Activated T-cell treated with anti-CD3 and anti-CD28 coated beads, Interleukin-2, amount 50 U/mL, for 4 hours (primary cell): Measurements from ENCODE around the gene TLK2. TPM values are rescaled to one million over a fixed set of nuclear protein-coding genes. Genes with fewer than 3 reads are reported as not detected.
"Not testable (repeated sequence)": the region's sequence is repeated elsewhere in the genome, so short reads cannot be mapped to it uniquely, and the experiment has no call there.

ENCODE experiments used
- ATAC-seq, 2 donors: fragments of 200-7000 bp; cut with Tn5 transposase; one replicate each; pipeline ENCODE4 v1.10.0; 2021
- DNase-seq: peaks from one replicate; pipeline ENCODE4 v3.0.0-alpha.2; 2020
- H3K27me3 Mint-ChIP-seq: one replicate; pipeline ENCODE4 v1.8.0; 2021; ENCODE audit warnings: low read depth, mixed read lengths
- H3K36me3 Mint-ChIP-seq: one replicate; pipeline ENCODE4 v1.8.0; 2022; ENCODE audit warnings: mixed read lengths; ENCODE audit not compliant: insufficient read depth
- H3K4me1 Mint-ChIP-seq: one replicate; pipeline ENCODE4 v1.8.0; 2021; ENCODE audit warnings: low read depth, mixed read lengths
- H3K4me3 Mint-ChIP-seq: one replicate; pipeline ENCODE4 v1.8.0; 2021; ENCODE audit warnings: mild to moderate bottlenecking, moderate library complexity, mixed read lengths
- H3K9me3 Mint-ChIP-seq: one replicate; pipeline ENCODE4 v1.8.0; 2021; ENCODE audit warnings: mixed read lengths
- total RNA-seq, 3 donors: library from RNA; stranded (reverse); gene quantifications; one replicate each; pipeline ENCODE4 v1.2.1, GENCODE V29; 2021

The TLK2 gene
- total RNA-seq, 3 donors from 2014 or later, result 30.1 to 35.0 (median 33.1) TPM

DNA sequence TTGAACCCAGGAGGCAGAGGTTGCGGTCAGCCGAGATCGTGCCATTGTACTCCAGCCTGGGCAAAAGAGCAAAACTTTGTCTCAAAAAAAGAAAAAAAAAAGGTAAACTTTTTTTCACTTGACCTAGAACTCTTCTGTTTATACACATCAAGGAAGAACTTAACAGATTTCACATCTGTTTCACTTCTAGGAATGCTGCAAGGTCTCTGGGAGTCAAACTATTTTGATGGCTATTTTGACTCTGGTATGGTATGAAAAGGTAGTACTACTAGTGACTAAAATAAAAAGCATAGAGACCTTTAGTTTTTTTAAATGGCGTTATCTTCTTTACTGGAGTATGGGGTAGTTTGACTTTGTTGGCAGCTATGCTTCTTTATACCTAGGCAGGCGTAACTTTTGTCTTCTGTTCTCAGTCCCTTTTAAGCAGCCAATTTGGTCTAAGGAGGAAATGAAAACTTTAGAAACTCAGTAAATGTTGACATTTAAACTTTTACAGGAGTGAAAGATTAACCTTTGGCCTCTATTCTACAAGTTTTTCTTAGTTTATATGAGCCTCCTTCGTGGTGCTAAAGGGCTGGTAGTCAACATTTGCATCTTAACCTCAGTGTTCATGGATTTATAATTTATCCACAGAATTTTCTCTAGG lies 28.7 kb downstream of the TLK2 start:
- not testable (repeated sequence) for DNase-seq, ATAC-seq, H3K9me3 Mint-ChIP-seq, H3K27me3 Mint-ChIP-seq, H3K36me3 Mint-ChIP-seq, H3K4me3 Mint-ChIP-seq
- H3K4me1 Mint-ChIP-seq, result peaks cover 36% of the 10 kb centered on the region

GRCh38 chr17:62510247-62510819 lies 31.7 kb downstream of the TLK2 start:
- H3K27me3 Mint-ChIP-seq, H3K36me3 Mint-ChIP-seq, H3K4me3 Mint-ChIP-seq, DNase-seq, H3K9me3 Mint-ChIP-seq: not testable (repeated sequence)
- peak; percentile 48 to 58 for ATAC-seq
- peaks cover 43% of the 10 kb centered on the region for H3K4me1 Mint-ChIP-seq

GRCh38 chr17:62511014-62511413 lies 32.4 kb downstream of the TLK2 start:
- not testable (repeated sequence) for H3K36me3 Mint-ChIP-seq, DNase-seq, ATAC-seq, H3K9me3 Mint-ChIP-seq, H3K27me3 Mint-ChIP-seq, H3K4me3 Mint-ChIP-seq
- peaks cover 36% of the 10 kb centered on the region for H3K4me1 Mint-ChIP-seq

GRCh38 chr17:62516376-62516775 lies 37.8 kb downstream of the TLK2 start:
- not testable (repeated sequence) for H3K9me3 Mint-ChIP-seq, DNase-seq, ATAC-seq, H3K4me3 Mint-ChIP-seq, H3K27me3 Mint-ChIP-seq
- Mint-ChIP-seq H3K36me3 (peaks cover 11% of the 10 kb centered on the region), H3K4me1 (peaks cover 11% of the 10 kb centered on the region)

- H3K4me1 Mint-ChIP-seq, H3K27me3 Mint-ChIP-seq, H3K9me3 Mint-ChIP-seq, H3K36me3 Mint-ChIP-seq, ATAC-seq, H3K4me3 Mint-ChIP-seq, DNase-seq: not testable (repeated sequence)
Observed at GRCh38 chr17:62521295-62521694, 42.7 kb downstream of the TLK2 start.

- not testable (repeated sequence) for H3K27me3 Mint-ChIP-seq, DNase-seq, H3K9me3 Mint-ChIP-seq, H3K4me1 Mint-ChIP-seq, ATAC-seq, H3K4me3 Mint-ChIP-seq
- peaks cover 15% of the 10 kb centered on the region for H3K36me3 Mint-ChIP-seq
Observed at GRCh38 chr17:62524077-62524476, 45.5 kb downstream of the TLK2 start.

DNA sequence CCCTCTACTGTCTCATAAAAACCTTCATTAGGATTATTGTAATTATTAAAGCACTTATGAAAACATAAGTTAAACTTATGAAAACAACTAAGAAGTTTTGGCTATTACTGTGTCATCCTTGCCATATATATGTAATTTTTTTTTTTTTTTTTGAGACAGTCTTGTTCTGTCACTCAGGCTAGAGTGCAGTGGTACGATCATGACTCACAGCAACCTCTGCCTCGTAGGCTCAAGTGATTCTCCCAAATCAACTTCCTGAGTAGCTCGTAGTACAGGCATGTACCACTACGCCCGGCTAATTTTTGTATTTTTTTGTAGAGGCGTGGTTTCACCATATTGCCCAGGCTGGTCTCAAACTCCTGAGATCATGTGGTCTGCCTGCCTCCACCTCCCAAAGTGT lies 46.7 kb downstream of the TLK2 start:
- H3K4me3 Mint-ChIP-seq, DNase-seq, H3K27me3 Mint-ChIP-seq, H3K9me3 Mint-ChIP-seq, H3K4me1 Mint-ChIP-seq, ATAC-seq: not testable (repeated sequence)
- peaks cover 16% of the 10 kb centered on the region for H3K36me3 Mint-ChIP-seq

DNA sequence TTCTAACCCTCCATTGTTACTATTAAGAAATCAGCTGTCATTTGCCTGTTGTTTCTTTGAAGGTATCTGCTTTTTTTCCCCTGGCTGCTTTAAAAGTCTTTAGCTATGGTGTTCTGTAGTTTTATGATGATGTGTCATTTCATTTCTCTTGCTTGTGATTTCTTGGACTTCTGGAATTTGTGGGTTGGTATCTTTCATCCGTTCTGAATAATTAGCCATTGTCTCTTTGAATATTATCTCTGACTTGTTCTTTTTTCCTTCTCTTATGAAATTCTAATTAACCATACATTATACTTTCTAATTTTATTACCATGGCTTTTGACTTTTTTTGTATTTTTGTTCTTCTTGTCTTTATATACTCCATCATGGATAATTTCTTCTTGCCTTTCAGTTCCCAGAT lies 52.3 kb downstream of the TLK2 start:
- not testable (repeated sequence) for DNase-seq, ATAC-seq, H3K4me3 Mint-ChIP-seq, H3K4me1 Mint-ChIP-seq, H3K27me3 Mint-ChIP-seq, H3K9me3 Mint-ChIP-seq
- peaks cover 27% of the 10 kb centered on the region for H3K36me3 Mint-ChIP-seq

DNA sequence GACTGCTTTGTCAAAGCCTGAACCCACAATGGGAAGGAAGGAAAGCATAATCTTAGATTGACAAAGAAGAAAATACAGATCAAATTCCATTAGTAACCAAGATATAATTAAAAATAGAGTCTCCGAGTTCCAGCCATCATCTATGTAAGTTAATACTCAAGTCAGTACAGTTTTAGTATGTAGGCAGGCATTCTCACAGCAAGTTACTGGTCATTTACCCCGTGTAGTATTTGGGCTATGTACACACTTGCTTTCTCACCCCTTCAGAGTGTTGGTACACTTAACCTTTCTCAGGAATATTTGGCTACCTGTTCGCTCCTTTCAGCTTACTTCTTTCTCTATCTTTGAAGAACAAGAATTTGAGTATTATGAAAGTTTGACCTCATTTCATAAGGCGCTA lies 57.9 kb downstream of the TLK2 start:
- not testable (repeated sequence) for DNase-seq, H3K9me3 Mint-ChIP-seq, H3K27me3 Mint-ChIP-seq, H3K4me3 Mint-ChIP-seq, H3K4me1 Mint-ChIP-seq, ATAC-seq
- H3K36me3 Mint-ChIP-seq, result peaks cover 33% of the 10 kb centered on the region

DNA sequence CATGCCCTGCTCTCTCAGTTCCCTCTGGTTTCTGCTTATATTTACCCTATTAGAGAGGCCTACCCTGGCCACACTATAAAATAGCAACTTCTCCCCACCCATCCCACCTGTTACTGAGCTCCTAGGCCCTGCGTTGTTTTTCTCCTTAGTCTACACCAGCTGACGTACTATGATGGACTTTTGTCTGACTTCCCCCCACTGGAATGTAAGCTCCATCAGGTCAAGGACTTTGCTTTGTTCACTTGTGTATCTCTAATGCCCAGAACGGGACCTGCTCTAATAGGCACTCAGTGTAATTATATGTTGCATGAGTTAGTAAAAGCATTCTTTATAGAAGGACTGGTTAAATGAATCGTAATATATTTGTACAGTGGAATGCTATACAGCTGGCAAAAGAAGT lies 62.4 kb downstream of the TLK2 start:
- ATAC-seq, result not testable (repeated sequence)

GRCh38 chr17:62543278-62543775 lies 64.7 kb downstream of the TLK2 start:
- Mint-ChIP-seq H3K36me3 (peaks cover 39% of the 10 kb centered on the region), H3K4me1 (peaks cover 14% of the 10 kb centered on the region)
- not testable (repeated sequence) for DNase-seq

More for the DNA sequence above, 62.4 kb downstream of the TLK2 start:
- not testable (repeated sequence) for DNase-seq, H3K9me3 Mint-ChIP-seq, H3K27me3 Mint-ChIP-seq, H3K4me3 Mint-ChIP-seq
- Mint-ChIP-seq H3K4me1 (peaks cover 10% of the 10 kb centered on the region), H3K36me3 (peaks cover 44% of the 10 kb centered on the region)

GRCh38 chr17:62546066-62546465 lies 67.4 kb downstream of the TLK2 start:
- not testable (repeated sequence) for H3K4me3 Mint-ChIP-seq, ATAC-seq, H3K27me3 Mint-ChIP-seq, DNase-seq, H3K9me3 Mint-ChIP-seq
- Mint-ChIP-seq H3K36me3 (peaks cover 23% of the 10 kb centered on the region), H3K4me1 (peaks cover 12% of the 10 kb centered on the region)

More at GRCh38 chr17:62543278-62543775, 64.7 kb downstream of the TLK2 start:
- ATAC-seq, H3K27me3 Mint-ChIP-seq, H3K9me3 Mint-ChIP-seq, H3K4me3 Mint-ChIP-seq: not testable (repeated sequence)

DNA sequence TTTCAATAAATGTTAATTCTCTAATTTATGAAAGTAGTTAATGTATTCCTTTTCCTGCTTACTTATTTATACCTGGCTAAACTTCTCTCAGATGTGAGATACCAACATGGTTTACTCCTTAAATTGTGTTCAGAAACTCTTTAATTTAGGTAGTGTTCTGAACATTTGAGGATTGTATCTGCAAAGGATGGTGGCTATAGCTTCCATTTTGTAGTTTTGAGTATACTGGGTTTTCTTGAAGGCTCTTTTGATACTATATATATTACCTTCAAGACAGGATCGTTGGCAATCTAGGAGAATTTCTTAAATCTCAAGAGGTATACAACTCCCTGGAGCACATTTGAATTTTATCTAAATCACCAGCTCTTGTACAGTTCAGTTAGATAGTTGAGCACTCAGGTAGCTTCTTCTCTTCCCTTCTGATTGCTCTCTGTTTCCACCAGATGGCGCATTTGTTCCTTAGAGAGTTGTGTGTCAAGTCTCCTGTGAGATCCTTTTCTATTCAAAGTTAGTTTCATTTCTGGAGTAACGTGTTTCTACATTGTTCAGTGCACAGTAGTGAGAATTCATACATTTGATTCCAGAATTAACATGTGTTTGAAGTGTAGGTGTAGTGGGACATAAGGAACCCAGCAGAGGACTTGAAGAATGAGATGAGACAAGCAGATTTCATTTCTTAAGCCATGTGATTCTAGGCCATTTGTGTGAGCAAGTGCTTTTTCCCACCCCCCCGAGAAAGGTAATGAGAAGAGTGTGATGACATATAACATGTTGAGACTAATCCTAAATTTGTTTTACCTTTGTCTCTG lies 74.4 kb downstream of the TLK2 start:
- H3K9me3 Mint-ChIP-seq, H3K27me3 Mint-ChIP-seq: not testable (repeated sequence)
- peak overlapping the region; percentile 62 for H3K4me3 Mint-ChIP-seq
- ATAC-seq (peak; percentile 91 to 94), DNase-seq (peak; percentile 20)
- peaks cover 14% of the 10 kb centered on the region for H3K4me1 Mint-ChIP-seq
- peaks cover 21% of the 10 kb centered on the region for H3K36me3 Mint-ChIP-seq

DNA sequence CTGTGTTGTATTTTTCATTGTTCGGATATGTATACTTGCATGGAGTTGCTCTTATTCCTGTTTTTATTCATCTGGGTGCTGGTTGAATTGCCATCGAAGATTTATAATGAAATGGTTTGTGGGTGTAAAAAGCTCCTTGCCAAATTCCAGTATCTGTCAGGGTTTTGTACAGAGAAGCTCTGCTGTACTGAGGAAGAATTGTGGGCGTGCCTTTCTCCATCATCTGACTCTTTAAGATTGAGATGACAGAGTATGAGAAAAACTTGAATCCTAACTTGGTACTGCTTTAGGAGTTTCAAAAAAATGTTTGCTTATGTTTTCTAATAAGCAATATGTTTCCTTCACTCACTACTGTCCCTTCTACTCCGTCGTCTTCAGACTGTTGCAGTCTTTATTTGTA lies 78.9 kb downstream of the TLK2 start:
- not testable (repeated sequence) for H3K27me3 Mint-ChIP-seq, H3K9me3 Mint-ChIP-seq, DNase-seq, ATAC-seq, H3K4me3 Mint-ChIP-seq
- H3K4me1 Mint-ChIP-seq, result peaks cover 15% of the 10 kb centered on the region
- H3K36me3 Mint-ChIP-seq, result peaks cover 26% of the 10 kb centered on the region
